Hematopoietic multipotent progenitor cell treated with erythropoietin and hydrocortisone succinate and interleukin-3 and kit ligand, for 17 days (in vitro differentiated cells): ENCODE results near the gene HES4.
"Not testable (repeated sequence)": the region's sequence is repeated elsewhere in the genome, so short reads cannot be mapped to it uniquely, and the experiment has no call there.

Experiments
- DNase-seq: peaks from one replicate; pipeline ENCODE4 v3.0.0-alpha.2; 2015; ENCODE audit warnings: low spot score

HES4 gene

GRCh38 chr1:998745-998994, 1.2 kb downstream of the HES4 start:
- DNase-seq, result no peak

DNA sequence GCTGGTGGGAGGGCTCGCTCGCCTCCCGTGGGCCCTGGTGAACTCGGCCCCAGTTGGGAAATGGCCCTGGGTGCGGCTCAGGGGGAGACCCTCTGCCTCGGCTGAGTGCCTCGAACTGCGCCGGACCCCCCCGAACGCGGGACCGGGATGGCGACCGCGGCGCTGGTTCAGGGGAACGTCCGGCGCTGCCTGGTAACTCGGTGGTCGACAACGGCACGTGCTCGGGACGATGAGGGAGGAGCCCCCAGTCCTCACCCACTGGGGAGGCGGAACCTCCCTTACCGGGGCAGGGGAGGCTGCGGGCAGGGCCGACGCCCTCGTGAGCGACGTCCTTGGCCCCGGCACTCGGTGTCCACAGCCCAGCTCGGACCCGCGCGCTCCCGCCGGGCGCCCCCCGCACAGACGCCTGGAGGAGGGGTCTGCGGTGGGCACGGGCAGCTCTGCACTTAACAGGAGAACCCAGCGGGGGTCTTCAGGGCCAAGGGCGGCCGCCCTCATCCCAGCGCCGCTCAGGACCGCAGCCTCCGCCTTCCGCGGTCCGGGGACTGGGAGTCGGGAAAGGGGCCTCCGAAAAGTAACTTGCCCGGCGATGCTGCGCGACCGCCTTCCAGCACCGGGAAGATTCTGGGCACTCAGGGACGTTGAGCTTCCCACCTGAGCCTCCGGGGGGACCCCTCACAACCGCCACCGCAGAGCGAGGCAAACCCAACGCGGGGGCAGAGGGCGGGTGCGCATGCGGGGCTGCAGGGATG, 1.7 kb downstream of the HES4 start:
- no peak for DNase-seq

GRCh38 chr1:997713-997992, 2.2 kb downstream of the HES4 start:
- DNase-seq, result no peak

GRCh38 chr1:996851-997712, 2.8 kb downstream of the HES4 start:
- DNase-seq, result no peak

DNA sequence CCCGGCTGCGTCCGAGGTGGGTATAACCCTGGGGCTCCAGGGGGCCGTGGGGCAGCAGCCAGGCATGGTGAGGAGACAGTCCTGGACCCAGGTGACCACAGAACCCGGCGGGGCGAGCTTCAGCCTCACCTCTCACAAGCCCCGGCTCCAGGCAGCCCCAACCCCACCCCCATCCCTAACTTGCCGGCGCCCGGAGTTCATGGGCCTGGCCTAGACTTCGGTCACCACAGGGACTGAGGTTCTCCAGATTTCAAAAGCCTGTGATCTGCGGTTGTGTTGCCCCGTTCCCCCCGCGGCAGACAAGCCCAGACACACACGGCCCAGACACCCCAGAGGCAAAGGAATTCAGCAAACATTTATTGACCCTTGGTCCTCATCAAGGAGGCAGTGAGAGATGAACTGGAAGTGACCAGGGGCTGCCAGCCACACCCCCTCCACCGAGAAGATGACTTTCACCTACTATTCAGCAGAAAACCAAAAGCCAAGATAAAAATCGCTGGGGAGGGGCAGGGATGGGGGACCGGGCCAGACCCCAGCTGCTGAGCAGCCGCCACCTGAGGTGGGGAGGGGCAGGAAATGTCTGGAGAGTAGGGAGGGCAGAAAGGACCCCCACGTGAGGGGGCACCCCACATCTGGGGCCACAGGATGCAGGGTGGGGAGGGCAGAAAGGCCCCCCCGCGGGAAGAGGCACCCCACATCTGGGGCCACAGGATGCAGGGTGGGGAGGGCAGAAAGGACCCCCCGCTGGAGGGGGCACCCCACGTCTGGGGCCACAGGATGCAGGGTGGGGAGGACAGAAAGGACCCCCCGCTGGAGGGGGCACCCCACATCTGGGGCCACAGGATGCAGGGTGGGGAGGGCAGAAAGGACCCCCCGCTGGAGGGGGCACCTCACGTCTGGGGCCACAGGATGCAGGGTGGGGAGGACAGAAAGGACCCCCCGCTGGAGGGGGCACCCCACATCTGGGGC, 3.9 kb downstream of the HES4 start:
- no peak for DNase-seq

GRCh38 chr1:994546-994945, 5.4 kb downstream of the HES4 start:
- not testable (repeated sequence) for DNase-seq

DNA sequence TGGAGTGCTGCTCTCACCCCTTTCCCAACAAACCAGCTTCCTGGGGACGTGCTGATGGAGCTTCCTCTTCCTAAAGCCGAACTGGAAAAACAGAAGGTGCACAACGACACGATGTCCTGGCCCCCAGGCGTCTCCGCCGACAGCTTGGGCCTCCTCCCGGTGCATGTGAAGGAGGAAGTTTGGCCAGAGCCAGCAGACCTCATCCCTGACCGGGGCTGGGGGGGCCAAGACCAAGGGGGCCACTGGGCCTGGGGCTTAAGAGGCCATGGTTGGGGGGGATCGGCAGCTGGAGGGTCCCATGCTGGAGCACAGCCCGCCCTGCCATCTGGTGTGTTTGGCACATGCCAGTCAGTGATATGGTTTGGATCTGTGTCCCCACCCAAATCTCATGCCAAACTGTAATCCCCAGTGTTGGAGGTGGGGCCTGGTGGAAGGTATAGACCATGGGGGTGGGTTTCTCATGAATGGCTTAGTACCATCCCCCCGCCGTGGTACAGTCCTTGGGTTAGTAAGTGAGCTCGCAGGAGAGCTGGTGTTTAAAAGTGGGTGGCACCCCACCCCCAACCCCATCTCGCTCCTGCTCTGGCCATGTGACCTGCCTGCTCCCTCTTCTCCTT, 6.4 kb downstream of the HES4 start:
- no peak for DNase-seq

GRCh38 chr1:992362-992761, 7.5 kb downstream of the HES4 start:
- no peak for DNase-seq

DNA sequence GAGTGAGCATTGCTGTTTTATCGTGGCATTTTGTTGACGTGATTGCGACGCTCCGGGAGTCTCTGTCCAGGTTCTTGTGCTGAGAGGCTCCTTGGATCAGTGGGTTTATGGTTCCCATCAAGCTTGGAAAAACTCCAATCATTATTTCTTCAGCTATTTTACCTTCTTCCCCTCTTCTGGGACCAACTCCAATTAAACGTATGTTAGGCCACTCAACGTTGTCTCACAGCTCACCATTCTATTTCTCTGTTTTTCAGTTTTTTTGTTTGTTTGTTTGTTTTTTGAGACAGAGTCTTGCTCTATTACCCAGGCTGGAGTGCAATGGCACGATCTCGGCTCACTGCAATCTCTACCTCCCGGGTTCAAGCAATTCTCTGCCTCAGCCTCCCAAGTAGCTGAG, 8.0 kb downstream of the HES4 start:
- DNase-seq, result no peak

- DNase-seq, result not testable (repeated sequence)
Measured at GRCh38 chr1:991275-991674, 8.6 kb downstream of the HES4 start.

- DNase-seq, result not testable (repeated sequence)
Measured at GRCh38 chr1:988061-988460, 11.8 kb downstream of the HES4 start.

DNA sequence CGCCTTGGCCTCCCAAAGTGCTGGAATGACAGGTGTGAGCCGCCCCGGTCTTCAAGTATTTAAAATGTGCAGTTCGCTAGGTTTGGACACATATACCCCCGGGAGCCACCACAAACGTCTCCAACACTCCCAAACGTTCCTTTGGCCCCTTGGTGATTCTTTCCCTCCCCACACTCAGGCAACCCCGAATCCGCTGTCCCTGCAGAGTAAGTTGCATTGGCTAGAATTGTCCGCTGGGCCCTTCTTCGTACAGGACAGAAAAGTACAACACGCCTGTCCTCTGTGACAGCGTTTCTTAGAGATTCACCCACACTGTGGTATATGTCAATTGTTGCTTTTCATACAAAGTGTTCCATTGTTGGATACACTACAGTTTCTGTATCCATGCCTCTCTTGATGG, 14.8 kb downstream of the HES4 start:
- no peak for DNase-seq

GRCh38 chr1:984476-984814, 15.5 kb downstream of the HES4 start:
- no peak for DNase-seq

DNA sequence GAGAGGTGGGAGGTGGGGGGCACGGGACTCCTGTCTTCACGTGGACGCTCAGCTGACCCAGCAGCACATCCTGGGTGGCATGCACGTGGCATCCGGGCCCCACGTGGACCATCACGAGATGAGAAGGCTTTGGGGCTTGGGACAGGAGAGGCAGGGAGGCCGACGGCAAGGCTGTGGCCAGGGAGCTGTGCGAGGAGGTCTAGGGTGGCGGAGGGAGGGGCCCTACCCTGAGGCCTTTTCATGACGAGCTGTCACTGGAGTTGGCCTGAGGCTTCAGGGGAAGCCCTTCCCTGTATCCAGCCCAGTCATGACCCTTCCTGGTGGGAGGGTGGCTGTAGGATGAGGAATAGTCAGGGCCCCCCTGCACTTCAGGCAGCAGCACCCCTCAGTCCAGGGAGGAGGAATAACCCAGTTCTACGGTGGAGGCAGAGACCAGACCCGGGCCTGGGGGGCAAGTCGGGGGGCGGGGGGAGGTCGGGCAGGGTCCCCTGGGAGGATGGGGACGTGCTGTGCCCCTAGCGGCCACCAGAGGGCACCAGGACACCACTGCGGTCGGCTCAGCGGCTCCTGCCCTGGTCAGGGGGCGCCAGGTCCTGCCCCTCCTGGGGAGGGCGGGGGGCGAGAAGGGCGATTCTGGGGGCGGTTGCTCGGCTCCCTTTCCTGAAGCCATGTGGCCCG, 16.0 kb downstream of the HES4 start:
- DNase-seq, result peak; percentile 33

DNA sequence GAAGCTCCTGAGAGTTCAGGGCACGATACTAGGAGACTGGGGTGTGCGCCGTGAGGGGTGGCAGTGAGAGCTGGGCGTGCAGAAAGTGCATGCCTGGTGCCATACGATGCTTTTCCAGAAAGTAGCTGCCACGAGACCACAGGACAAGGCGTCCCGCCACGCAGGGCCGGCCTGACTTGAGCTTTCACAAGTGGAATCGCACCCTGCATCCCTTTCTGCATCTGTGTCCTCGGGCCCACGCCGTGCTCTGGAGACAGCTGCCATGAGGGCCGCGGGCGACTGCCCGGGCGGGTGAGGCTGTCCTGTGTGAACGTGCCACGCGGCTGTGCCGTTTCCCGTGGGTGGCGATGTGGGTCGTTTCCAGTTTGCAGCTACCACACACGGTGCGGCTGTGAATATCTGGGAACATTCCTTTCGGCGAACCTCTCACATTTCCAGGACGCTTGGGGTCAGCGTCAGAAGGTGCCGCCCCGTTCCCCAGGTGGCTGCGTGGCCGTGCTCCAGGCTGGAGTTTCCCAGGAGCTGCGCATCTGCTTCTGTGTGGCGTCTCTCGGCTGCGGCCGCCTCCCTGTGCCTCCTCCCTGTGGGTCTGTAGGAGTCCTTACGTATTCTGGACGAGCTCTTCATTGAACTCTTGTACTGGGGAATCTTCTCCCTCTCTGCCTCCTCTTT, 17.0 kb downstream of the HES4 start:
- DNase-seq, result no peak

DNA sequence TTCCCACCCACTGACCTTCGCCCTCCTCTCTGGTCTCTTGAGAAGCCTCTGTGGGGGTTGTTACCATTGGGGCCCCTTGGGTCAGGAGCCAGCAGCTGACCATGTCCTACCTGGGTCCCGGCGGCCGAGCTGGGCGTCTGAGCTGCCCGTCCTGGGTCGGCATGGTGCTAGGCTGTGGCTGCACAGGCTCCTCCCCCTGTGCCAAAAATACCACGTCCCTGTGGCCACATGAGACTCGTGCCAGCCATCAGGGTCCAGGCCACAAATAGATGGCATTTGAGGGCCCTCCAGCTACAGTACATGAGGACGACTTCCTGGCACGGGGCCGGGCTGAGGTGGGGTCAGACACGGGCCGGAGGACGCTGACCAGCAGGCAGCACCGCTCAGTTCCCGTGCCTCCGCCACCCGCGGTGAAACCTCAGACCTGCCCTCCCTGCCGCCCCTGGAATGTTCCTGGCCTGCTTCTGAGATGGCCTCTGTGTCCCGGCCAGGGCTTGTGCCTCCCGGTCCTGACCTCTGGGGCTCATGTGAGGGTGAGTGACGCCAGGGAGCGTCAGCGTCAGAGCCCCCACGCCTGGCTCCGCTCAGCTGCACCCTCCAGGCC, 17.8 kb downstream of the HES4 start, which contains the start of gene PERM1:
PERM1 (minus strand) TSS at position 139 of the 604 bp plus-strand sequence. CDS start 1,064 bp downstream, outside the sequence.
- no peak for DNase-seq

- DNase-seq, result no peak
Measured at GRCh38 chr1:981491-981954, 18.4 kb downstream of the HES4 start.

DNA sequence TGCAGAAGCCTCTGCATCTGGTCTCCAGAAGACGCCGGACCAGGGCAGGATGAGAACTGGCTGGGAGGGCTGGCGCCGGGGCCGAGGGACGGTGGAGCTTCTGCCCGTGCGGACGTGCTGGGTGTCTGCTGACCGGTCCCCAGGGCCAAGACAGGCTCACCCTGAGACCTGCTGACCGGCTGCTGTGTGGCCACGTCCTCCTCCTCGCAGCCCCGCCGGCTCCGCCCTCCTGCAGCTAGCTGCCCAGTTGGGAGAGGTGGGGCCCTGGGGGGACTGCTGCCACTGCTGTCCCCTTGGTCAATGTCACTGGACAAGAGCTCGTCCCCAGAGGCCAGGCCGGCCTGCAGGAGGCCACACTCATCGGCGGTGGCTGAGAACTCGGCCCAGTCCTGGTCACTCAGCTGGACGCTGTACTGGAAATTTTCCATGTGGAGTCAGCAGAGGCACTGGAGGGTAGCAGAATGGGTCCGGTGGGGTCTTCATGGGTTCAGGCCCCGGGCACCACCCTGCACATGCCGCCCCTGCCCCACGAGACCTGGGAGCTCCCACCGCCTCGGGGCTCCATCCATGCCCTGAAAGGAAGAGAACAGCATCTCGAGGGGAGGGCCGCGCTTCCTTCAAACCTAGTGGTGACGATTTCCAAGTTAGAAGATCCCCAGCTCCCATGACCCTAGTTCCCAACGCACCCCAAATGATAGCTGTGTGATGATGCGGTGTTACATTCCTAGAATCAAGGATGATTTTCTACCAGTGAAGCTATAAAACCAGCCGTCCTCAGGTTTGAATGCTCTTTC, 19.1 kb downstream of the HES4 start:
- no peak for DNase-seq

DNA sequence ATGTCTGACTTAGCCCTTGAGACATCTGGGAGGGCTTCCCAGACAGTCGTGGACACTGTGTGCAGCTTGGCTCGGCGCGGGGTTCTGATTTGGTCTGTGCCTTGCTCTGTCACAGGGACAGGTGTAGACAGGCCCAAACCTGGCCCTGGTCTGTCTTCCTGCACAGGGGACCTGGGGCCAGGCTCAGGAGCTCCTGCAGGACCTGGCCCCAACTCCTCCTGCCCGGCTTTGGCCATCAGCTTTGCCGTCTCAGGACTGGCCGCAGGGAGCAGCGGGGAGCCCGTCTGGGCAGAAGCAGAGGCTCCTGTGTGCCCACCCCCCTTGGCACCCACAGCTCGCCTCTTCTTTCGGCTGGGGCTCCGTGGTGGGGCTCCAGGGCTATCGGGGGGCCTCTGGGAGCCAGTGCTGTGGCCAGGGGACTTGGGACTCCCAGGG, 19.7 kb downstream of the HES4 start:
- DNase-seq, result no peak

DNA sequence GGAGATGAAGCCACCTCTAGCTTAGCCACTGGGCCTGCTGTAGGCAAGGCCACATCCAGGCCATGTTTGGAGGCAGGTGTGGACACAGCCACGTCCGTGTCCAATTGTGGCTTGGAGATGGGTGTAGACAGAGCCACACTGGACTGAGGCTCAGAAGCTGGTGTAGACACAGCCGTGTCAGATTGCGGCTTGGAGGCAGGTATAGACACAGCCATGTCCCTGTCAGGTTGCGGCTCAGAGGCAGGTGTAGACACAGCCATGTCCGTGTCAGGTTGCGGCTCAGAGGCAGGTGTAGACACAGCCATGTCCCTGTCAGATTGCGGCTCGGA, 20.2 kb downstream of the HES4 start:
- DNase-seq, result no peak
